ENCODE results near the gene TP53BP1. TPM values are rescaled to one million over a fixed set of nuclear protein-coding genes. Genes with fewer than 3 reads are reported as not detected.
"Not testable (repeated sequence)": the region's sequence is repeated elsewhere in the genome, so short reads cannot be mapped to it uniquely, and the experiment has no call there.

The TP53BP1 gene
- total RNA-seq, 4 donors from 2014 or later = 46.4 to 98.0 (median 72.7) TPM

- H3K4me3 ChIP-seq (replicated peaks in 1 of 3) = no peak overlapping the region
- intact Hi-C loops (cut with DNase I) = no loop called here
- DNase-seq = peak; percentile 13 to 18
- no peaks in the 10 kb centered on the region for H3K9me3 ChIP-seq
- no peak for TF ChIP-seq POLR2A (IDR thresholded peaks at IDR 0.05)
- TF ChIP-seq CTCF (IDR thresholded peaks at IDR 0.05) = no peak
- H3K27me3 ChIP-seq = no peaks in the 10 kb centered on the region
- WGBS, 2 donors = 67 to 69% methylated on average over 5 of the region's 5 CpGs
- no peak overlapping the region for H3K27ac ChIP-seq
- H3K36me3 ChIP-seq = peaks cover 53 to 59% of the 10 kb centered on the region in 2 donors
- no peaks in the 10 kb centered on the region for H3K4me1 ChIP-seq
Measured at GRCh38 chr15:43404130-43404529, 88.8 kb downstream of the TP53BP1 start.

GRCh38 chr15:43403616-43404015 lies 89.3 kb downstream of the TP53BP1 start:
- Histone ChIP-seq H3K9me3 (no peaks in the 10 kb centered on the region), H3K36me3 (peaks cover 50 to 54% of the 10 kb centered on the region in 2 donors), H3K4me1 (no peaks in the 10 kb centered on the region), H3K27ac (no peak overlapping the region), H3K4me3 (replicated peaks in 1 of 3) (no peak overlapping the region), H3K27me3 (no peaks in the 10 kb centered on the region)
- intact Hi-C loops (cut with DNase I) = no loop called here
- DNase-seq = no peak
- TF ChIP-seq CTCF (IDR thresholded peaks at IDR 0.05) = no peak
- no peak for TF ChIP-seq POLR2A (IDR thresholded peaks at IDR 0.05)
- WGBS, 2 donors = 66 to 81% methylated on average over 8 of the region's 8 CpGs

- H3K4me3 ChIP-seq (replicated peaks in 1 of 3) = no peak overlapping the region
- H3K36me3 ChIP-seq = peaks cover 42 to 46% of the 10 kb centered on the region in 2 donors
- no peaks in the 10 kb centered on the region for H3K27me3 ChIP-seq
- no peak for TF ChIP-seq POLR2A (IDR thresholded peaks at IDR 0.05)
- TF ChIP-seq CTCF (IDR thresholded peaks at IDR 0.05) = no peak
- no peak overlapping the region for H3K27ac ChIP-seq
- no peaks in the 10 kb centered on the region for H3K9me3 ChIP-seq
- intact Hi-C loops (cut with DNase I) = no loop called here
- H3K4me1 ChIP-seq = no peaks in the 10 kb centered on the region
- no peak for DNase-seq
- WGBS, 2 donors = 81 to 87% methylated on average over 3 of the region's 3 CpGs
Measured at GRCh38 chr15:43402255-43402654, 90.7 kb downstream of the TP53BP1 start.

GRCh38 chr15:43393592-43393991 lies 99.4 kb downstream of the TP53BP1 start:
- H3K9me3 ChIP-seq; H3K4me1 ChIP-seq; H3K27ac ChIP-seq; intact Hi-C loops (cut with DNase I); H3K27me3 ChIP-seq; H3K4me3 ChIP-seq (replicated peaks in 1 of 3); DNase-seq: not testable (repeated sequence)
- WGBS, 2 donors = 94 to 99% methylated on average over 6 of the region's 6 CpGs
- peaks cover 13 to 29% of the 10 kb centered on the region in 2 donors for H3K36me3 ChIP-seq

GRCh38 chr15:43390723-43391122 lies 102.2 kb downstream of the TP53BP1 start:
- TF ChIP-seq CTCF (IDR thresholded peaks at IDR 0.05) (no peak), POLR2A (IDR thresholded peaks at IDR 0.05) (no peak)
- no peak overlapping the region for H3K27ac ChIP-seq
- H3K4me3 ChIP-seq (replicated peaks in 1 of 3) = no peak overlapping the region
- intact Hi-C loops (cut with DNase I) = no loop called here
- H3K27me3 ChIP-seq = no peaks in the 10 kb centered on the region
- H3K9me3 ChIP-seq = no peaks in the 10 kb centered on the region
- WGBS, 2 donors = 98 to 99% methylated on average over 8 of the region's 8 CpGs
- peaks cover 12 to 29% of the 10 kb centered on the region in 2 donors for H3K36me3 ChIP-seq
- no peak for DNase-seq
- no peaks in the 10 kb centered on the region for H3K4me1 ChIP-seq

- Histone ChIP-seq H3K27me3 (no peaks in the 10 kb centered on the region), H3K36me3 (peaks cover 38 to 54% of the 10 kb centered on the region in 2 donors), H3K4me3 (replicated peaks in 1 of 3) (no peak overlapping the region), H3K4me1 (no peaks in the 10 kb centered on the region), H3K9me3 (no peaks in the 10 kb centered on the region), H3K27ac (no peak overlapping the region)
- intact Hi-C loops (cut with DNase I) = no loop called here
- no peak for TF ChIP-seq POLR2A (IDR thresholded peaks at IDR 0.05)
- TF ChIP-seq CTCF (IDR thresholded peaks at IDR 0.05) = no peak
- 69 to 85% methylated on average over 2 of the region's 2 CpGs for WGBS, 2 donors
- DNase-seq = no peak
Measured at GRCh38 chr15:43383070-43383469, 109.9 kb downstream of the TP53BP1 start.
